ENCODE measurements around the gene TPPP3.

TPPP3 gene

DNA sequence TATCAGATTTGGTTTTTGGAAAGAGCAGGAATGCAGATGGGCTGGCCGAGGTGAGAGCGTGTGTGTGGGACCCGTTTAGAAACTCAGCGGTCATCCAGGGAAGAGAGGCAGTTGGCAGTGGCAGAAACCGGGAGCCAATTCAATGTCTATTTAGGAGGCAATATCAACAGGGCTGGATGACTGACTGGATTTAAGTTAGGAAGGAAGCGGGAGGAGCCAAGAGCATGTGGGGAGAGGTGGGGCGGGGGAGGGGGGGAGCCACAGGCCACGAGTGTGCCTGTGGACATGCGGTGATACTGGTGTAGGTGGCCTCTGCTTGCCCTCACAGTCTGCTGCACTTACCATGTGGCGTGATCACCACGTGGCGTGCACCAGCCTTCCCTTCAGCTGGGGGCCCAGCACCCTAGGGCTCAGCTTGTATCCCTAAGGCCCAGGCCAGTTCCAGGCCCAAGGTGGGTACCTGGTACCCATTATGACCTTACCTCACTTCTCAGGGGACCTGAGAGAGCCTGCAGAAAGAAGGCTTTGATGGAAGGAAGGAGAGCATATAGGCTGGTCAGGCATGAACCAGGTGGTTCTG, 10.8 kb upstream of the TPPP3 start:
- DNase-seq: no peak

GRCh38 chr16:67400901-67401300, 7.6 kb upstream of the TPPP3 start:
- DNase-seq: no peak

- no peak for DNase-seq
Observed at GRCh38 chr16:67399749-67400704, 6.7 kb upstream of the TPPP3 start.

GRCh38 chr16:67399218-67399733, 6.0 kb upstream of the TPPP3 start:
- DNase-seq: peak; percentile 14

DNA sequence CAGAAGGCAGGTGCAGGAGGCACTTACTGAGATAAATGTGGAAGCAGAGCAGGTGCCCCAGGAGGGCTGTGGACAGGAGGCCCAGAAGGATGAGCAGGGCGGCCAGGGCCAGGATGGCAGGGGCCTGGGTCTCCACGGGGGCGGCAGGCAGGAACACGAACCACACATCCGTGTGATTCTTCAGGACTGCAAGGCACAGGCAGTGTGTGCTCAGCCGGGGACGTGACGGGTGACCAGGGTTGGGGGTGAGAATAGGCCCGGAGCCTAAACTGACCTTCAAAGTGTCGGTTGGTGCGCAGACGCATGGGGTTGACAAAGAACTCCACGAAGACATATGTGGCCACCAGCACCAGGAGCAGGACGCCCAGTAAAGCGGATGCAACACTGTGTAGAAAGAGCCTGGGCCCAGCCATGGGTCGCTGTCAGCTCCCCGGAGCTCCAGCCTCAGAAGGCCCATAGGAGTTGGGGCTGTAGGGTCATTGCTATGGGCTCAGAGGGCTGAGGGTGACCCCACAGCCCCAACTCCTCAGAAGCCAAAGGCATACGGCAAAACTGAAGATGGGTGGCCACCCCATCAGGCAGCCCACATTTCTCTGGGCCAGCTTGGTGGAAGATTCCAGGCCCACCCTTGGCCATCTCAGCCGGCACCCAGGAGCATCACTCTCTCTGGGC, 5.4 kb upstream of the TPPP3 start:
- DNase-seq: no peak

GRCh38 chr16:67397812-67398545, 4.7 kb upstream of the TPPP3 start:
- DNase-seq: no peak

DNA sequence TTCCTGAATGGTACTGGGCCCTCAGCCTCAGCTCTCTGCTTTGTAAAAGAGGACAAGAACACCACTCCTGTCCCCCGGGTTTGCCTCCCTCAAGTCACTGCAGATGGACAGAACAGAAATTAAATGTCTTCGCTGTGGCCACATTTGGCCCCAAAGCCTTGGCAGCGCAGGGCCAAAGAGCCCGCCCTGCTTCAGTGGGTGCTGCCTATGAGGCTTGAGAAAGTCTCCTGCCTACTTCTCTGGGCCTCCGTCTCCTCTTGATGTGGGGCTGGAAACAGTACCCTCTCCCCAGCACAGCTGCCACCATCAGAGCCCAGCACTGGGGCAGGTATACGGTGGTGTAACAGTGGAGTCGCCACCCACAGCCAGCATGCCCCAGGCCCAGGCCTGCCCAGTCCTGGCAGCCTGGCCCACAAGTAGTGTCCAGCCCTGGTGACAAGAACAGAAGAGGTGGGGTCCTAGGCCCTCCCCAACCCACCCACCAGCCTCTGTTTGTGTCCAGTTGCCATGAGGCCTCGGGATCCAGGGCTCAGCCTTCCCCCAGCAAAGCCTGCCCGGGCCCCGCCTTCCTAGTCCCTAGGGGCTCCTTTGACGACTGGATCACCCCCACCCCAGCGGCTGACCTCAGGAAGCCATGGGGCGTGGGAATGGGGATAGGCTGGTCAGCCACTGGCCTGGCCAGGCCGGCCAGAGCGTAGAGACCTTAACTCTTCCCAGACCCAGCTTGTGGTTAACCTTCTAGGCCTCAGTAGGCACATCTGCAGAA, 3.9 kb upstream of the TPPP3 start:
- DNase-seq: no peak

DNA sequence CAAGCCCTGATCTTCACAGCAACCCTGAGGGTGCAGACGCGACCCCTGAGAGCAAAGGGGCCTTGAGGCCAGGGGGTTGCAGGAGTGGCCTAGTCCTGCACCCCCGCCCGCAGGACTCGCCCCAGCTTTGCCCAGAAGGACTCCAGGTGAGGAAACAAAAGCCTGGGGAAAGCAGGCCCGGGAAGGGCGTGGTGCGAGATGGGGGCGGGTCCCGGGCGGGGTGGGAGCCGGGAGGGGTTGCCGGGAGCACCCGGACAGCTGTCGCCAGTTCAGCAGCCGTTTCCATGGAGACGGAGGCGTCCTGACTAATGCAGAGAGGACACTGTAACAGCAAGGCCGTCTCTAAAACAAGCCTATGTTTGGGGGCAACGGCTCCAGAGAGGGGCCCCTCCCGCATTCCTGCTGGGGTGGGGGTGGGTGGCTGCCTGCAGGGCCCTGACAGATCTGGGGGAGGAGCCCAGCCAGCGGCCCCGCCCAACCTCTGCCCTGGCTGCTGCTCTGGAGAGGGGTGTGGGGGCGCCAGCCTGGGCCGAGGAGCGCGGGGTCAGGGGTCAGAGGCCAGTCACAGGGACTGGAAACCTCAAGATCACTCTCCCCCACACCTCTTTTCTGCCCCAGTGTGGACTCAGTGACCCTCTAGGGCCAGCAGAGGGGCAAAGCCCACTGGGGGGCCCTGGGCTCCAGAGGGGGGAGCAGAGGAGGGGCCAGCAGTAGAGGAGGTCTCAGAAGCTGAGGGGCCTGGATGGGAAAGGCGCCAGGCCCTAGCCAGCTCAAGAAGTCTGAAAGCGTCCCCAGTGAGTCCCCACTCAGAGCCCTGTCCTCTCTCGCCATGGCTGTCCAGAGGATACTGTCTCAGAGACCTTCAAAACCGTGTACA, 3.1 kb upstream of the TPPP3 start:
- no peak for DNase-seq

GRCh38 chr16:67395458-67396158, 2.3 kb upstream of the TPPP3 start:
- no peak for DNase-seq

- DNase-seq: no peak
Observed at GRCh38 chr16:67395105-67395457, 1.8 kb upstream of the TPPP3 start.

DNA sequence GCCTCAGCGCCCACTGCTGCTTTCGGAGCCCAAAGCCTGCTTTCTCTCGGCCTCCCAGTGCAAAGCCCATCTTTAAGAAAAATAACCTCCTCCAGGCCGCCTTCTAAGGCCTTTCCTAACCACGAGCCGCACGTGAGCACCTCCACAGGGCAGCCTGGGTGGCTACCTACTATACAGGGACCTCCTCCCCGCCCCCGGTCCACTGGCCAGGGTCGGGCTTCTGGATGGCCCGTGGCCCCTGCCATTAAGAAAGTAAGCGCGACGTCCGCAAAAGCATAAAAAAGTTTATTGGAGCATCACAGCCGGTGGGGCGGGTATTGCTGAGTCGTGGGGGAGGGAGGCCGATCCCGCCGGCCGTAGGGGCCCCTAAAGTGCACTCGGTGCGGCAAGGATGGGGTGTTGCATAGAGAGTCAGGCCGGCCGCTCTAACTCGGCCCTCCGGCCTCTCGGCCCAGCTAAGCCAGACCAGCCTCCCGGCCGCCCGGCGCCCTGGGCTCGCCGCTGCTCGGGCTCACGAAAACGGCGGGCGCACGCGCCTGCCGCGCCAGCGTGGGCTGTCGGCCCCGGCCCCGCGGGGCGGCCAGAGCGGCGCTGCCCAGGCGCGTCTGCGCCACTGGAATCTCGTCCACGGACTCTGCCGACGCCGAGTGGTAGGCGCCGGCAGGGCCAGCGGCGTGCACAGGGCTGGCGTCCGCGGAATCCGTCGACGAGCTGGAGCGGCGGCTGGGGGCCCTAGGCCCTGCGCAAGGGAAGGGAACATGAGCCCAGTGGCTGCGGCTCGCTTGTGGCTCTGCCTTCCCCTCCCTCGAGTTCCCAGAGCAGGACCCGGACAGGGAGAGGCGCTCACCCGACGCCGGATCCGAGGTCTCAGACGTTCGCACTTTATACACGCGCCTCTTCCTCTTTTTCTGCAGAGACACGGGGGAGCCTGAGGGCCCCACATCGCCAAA, 1.1 kb upstream of the TPPP3 start:
- DNase-seq: no peak

- no peak for DNase-seq
Observed at GRCh38 chr16:67393788-67394154, 473 bp upstream of the TPPP3 start.

DNA sequence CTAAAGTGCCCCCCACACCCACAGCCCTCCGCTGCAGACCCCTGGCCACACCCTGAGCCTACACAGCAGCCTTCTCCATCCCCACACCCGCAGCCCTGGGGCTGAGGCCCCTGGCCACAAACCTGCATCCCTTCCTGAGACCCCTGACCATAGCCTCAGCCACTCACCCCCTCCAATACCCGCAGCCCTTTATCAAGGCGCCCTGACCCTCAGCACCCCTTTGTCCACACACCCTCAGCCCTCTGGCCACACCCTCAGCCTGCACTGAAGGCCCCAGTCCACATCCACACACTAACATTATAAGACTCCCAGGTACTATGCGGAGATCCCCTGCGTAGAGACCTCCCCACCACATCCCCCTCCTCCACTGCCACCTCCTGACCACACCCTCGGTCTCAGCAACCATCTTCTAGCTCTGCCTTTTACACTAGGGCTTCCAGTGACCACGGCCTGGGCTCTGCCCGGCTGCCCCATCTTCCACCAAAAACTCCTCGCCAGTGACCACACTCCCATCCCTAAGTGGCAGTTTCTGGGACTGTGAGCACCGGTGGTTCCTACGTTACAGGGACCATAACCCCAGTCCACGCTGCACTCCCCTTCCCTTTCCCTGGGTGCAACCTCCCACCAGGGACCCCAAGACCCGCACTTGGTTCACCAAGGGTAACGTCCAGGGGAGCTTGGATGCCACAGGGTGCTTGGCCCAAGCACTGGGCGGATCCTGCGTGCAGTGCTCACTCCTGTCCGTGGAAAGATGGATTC, 818 bp downstream of the TPPP3 start:
- DNase-seq: no peak

GRCh38 chr16:67391424-67392300, 1.6 kb downstream of the TPPP3 start:
- DNase-seq: no peak

DNA sequence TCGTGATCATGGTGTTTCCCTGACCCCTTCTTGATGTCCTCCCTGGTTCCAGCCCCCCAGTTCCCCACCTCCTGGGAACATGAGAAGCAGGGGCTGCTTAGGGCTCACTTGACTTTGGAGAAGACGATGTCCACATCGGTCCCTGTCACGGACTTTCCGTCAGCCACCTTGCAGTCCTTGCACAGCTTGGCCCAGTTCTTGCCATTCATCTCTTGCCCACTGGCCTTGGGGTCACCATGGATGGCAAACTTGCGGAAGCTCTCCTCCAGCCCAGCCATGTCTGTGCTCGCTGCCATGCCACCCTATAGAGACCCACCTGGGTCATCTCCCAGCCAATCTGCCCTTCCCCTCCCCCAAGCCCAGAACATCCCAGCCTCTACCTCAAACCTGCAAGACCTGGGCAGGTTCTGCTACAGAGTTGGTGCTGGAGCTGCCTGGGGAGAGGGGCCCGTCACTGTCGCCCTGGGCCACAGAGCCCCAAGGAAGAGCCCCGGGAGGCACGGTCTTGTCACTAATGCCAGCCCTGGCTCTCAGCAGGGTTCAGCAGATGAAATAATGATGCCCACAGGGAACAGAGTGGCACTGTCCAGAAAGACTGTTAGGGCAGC, 2.4 kb downstream of the TPPP3 start:
- no peak for DNase-seq

DNA sequence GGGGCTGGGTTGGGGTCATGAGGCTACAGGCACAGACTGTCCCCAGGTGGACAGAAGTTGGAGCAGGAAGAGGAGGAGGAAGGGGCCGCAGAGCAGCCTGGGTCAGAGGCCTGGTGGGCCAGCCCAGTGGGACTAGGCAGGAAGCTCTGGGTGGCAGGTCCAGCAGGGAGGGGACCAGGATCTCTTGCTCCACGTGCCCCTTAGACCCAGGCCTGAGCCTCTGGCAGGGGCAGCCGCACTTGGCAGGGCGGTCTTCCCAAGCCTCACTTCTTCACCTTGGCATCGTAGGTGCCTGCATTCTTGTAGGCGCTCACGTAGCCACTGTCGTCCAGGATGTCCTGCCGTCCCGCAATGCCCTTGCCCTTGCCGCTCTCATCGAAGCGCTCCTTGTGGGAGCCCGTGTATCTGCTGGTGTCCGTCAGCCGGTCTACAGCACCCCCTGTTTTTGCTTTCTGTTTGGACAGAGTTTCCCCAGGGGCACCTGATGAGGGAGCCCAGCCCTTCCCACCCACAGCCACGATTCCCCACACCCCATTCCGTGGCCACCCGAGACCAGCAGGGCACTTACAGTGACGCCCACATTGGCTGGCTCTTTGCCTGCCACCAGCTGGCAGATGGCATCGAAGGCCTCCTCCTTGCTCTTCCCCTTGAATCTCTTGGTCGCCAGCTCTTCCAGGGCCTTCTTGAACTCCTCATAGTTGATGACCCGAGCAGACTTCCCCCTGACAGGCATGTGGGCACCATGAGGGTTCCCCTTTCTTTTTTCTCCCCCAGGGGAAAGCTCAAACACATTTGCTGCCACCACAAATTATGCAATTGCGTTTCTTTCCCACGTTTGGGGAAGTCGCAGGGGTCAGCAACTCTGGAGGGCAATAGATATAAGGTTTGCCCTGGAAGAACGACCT, 3.1 kb downstream of the TPPP3 start:
- DNase-seq: no peak
